ENCODE data around the gene TOMM20. TPM values are rescaled to one million over a fixed set of nuclear protein-coding genes. Genes with fewer than 3 reads are reported as not detected.
A peak's percentile ranks its signal among the peaks of the same experiment; 100 is the strongest.

Gene TOMM20
- total RNA-seq, 1 donor from 2014 or later, result 100 TPM

DNA sequence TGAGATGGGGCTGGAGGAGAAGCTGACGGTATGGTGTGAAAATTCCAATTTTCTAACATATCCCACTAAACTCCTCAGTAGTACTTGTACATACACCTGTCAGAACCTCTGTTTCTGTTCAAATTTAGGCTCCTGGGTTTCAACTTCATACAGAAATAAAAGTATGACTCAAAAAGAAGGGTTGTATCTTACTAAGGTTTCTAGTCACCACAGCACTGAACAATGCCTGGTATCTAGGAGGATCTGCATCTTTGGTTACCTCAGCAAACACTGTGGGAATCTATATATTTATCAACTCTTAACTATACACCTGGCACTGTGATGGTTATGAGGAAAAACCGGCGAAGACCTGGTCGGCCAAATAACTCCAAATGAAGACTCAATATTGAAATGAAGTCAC is 18.6 kb upstream of the TOMM20 start:
- Mint-ChIP-seq H3K36me3 (ENCODE audit: unreplicated experiment) (peaks cover 34% of the 10 kb centered on the region), H3K9me3 (ENCODE audit: unreplicated experiment) (no peaks in the 10 kb centered on the region), H3K27me3 (ENCODE audit: unreplicated experiment) (no peaks in the 10 kb centered on the region), H3K4me3 (ENCODE audit: unreplicated experiment) (no peak overlapping the region), H3K4me1 (ENCODE audit: unreplicated experiment) (no peaks in the 10 kb centered on the region), H3K27ac (ENCODE audit: unreplicated experiment) (no peak overlapping the region)
- no peak for DNase-seq (ENCODE audit: extremely low spot score, unreplicated experiment)
- TF ChIP-seq, protein P1, sequence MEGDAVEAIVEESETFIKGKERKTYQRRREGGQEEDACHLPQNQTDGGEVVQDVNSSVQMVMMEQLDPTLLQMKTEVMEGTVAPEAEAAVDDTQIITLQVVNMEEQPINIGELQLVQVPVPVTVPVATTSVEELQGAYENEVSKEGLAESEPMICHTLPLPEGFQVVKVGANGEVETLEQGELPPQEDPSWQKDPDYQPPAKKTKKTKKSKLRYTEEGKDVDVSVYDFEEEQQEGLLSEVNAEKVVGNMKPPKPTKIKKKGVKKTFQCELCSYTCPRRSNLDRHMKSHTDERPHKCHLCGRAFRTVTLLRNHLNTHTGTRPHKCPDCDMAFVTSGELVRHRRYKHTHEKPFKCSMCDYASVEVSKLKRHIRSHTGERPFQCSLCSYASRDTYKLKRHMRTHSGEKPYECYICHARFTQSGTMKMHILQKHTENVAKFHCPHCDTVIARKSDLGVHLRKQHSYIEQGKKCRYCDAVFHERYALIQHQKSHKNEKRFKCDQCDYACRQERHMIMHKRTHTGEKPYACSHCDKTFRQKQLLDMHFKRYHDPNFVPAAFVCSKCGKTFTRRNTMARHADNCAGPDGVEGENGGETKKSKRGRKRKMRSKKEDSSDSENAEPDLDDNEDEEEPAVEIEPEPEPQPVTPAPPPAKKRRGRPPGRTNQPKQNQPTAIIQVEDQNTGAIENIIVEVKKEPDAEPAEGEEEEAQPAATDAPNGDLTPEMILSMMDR (IDR thresholded peaks at IDR 0.05), result no peak

DNA sequence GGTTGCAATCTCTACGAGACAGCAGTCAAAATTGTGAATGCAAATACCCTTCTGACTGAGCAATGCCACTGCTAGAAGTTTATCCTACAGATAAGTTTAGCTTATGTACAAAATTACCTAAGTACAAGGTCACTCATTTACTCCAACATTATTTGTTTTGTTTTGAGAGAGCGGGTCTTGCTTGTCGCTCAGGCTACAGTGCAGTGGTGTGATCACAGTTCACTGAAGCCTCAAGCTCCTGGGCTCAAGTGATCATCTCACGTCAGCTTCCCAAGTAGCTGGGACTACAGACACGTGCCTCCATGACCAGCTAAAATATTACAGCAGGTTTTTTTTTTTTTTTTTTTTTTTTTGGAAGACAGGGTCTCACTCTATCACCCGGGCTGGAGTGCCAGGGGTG is 17.0 kb upstream of the TOMM20 start:
- TF ChIP-seq, protein P1 (IDR thresholded peaks at IDR 0.05), result no peak
- no peaks in the 10 kb centered on the region for H3K4me1 Mint-ChIP-seq (ENCODE audit: unreplicated experiment)
- no peak for DNase-seq (ENCODE audit: extremely low spot score, unreplicated experiment)
- peaks cover 34% of the 10 kb centered on the region for H3K36me3 Mint-ChIP-seq (ENCODE audit: unreplicated experiment)
- H3K4me3 Mint-ChIP-seq (ENCODE audit: unreplicated experiment), result no peak overlapping the region
- H3K9me3 Mint-ChIP-seq (ENCODE audit: unreplicated experiment), result no peaks in the 10 kb centered on the region
- H3K27ac Mint-ChIP-seq (ENCODE audit: unreplicated experiment), result no peak overlapping the region
- H3K27me3 Mint-ChIP-seq (ENCODE audit: unreplicated experiment), result no peaks in the 10 kb centered on the region

DNA sequence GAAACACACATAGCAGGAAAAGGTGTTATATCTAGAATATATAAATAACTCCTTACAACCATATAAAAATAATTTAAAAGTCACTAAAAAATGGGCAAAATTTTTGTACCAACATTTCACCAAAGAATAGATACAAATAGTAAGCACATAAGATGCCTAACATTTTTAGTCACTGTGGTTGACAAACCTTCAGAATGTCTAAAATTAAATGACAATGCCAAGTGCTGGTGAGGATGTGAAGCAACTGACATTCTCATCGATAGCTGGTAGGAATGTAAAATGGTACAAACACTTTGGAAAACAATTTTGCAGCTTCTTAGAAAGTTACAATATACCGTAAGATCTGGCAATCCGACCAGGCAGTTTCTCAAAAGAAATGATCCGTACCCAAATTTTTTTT is 14.4 kb upstream of the TOMM20 start:
- Mint-ChIP-seq H3K4me3 (ENCODE audit: unreplicated experiment) (no peak overlapping the region), H3K27me3 (ENCODE audit: unreplicated experiment) (no peaks in the 10 kb centered on the region), H3K4me1 (ENCODE audit: unreplicated experiment) (no peaks in the 10 kb centered on the region), H3K9me3 (ENCODE audit: unreplicated experiment) (no peaks in the 10 kb centered on the region), H3K27ac (ENCODE audit: unreplicated experiment) (no peak overlapping the region), H3K36me3 (ENCODE audit: unreplicated experiment) (peaks cover 35% of the 10 kb centered on the region)
- DNase-seq (ENCODE audit: extremely low spot score, unreplicated experiment), result no peak
- TF ChIP-seq, protein P1 (IDR thresholded peaks at IDR 0.05), result no peak

DNA sequence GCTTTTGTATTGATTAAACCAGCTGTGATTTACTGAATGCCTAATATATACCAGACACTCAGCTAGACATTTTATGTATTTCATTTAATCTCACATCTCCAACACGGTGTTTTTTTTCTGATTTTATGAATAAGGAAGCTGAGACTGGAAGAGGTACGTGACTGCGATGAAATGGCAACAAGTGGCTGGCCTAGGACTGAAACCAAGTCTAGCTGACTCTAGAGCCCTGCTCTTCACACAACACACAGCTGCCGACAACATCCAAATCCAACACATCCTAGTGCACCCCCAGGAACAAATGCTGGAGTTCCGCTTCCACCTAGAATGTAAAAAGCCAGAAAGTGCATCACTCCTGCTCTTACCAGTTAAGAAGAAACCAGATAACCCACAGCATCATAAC is 10.7 kb upstream of the TOMM20 start:
- Mint-ChIP-seq H3K27me3 (ENCODE audit: unreplicated experiment) (no peaks in the 10 kb centered on the region), H3K27ac (ENCODE audit: unreplicated experiment) (no peak overlapping the region), H3K36me3 (ENCODE audit: unreplicated experiment) (peaks cover 54% of the 10 kb centered on the region), H3K4me3 (ENCODE audit: unreplicated experiment) (no peak overlapping the region), H3K9me3 (ENCODE audit: unreplicated experiment) (no peaks in the 10 kb centered on the region), H3K4me1 (ENCODE audit: unreplicated experiment) (peaks cover 2% of the 10 kb centered on the region)
- TF ChIP-seq, protein P1 (IDR thresholded peaks at IDR 0.05), result no peak
- DNase-seq (ENCODE audit: extremely low spot score, unreplicated experiment), result peak; percentile 25

DNA sequence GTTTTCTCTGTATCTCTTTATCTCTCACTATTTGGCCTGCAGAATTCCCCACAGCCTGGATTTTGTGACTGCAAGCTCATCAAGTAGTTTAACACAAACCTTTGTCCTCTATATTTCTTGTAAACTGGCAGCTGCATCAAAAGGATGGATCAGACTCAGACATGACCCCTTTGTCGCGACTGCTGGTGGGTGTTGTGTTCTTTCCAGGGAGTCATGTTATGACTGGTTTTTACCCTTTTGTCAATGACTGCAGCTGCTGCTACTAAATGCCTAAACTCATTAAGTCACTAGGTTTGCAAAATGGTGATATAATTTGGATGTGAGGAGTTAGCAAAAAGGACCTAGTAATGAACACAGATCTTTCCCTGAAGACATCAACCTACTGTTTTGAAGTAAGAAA is 10.2 kb upstream of the TOMM20 start:
- H3K36me3 Mint-ChIP-seq (ENCODE audit: unreplicated experiment), result peaks cover 58% of the 10 kb centered on the region
- no peaks in the 10 kb centered on the region for H3K27me3 Mint-ChIP-seq (ENCODE audit: unreplicated experiment)
- H3K9me3 Mint-ChIP-seq (ENCODE audit: unreplicated experiment), result no peaks in the 10 kb centered on the region
- H3K27ac Mint-ChIP-seq (ENCODE audit: unreplicated experiment), result no peak overlapping the region
- TF ChIP-seq, protein P1 (IDR thresholded peaks at IDR 0.05), result no peak
- peaks cover 2% of the 10 kb centered on the region for H3K4me1 Mint-ChIP-seq (ENCODE audit: unreplicated experiment)
- H3K4me3 Mint-ChIP-seq (ENCODE audit: unreplicated experiment), result no peak overlapping the region
- DNase-seq (ENCODE audit: extremely low spot score, unreplicated experiment), result no peak
